Measurements from ENCODE around the gene PPM1D. TPM values are rescaled to one million over a fixed set of nuclear protein-coding genes. Genes with fewer than 3 reads are reported as not detected.
A peak's percentile ranks its signal among the peaks of the same experiment; 100 is the strongest.

PPM1D gene
- total RNA-seq, 2 donors from 2014 or later, result 13.1 to 20.0 TPM

- no peak for ATAC-seq (replicated peaks in 1 of 2)
- Mint-ChIP-seq H3K27me3 (ENCODE audit: low read depth) (no peaks in the 10 kb centered on the region), H3K27ac (no peak overlapping the region), H3K4me1 (ENCODE audit: low read depth) (peaks cover 11% of the 10 kb centered on the region), H3K4me3 (no peak overlapping the region), H3K36me3 (ENCODE audit: insufficient read depth in 2 of 2) (no peaks in the 10 kb centered on the region), H3K9me3 (no peaks in the 10 kb centered on the region)
- no peak for DNase-seq
Observed at GRCh38 chr17:60640503-60640902, 40.5 kb downstream of the PPM1D start.

GRCh38 chr17:60641126-60641525 lies 41.1 kb downstream of the PPM1D start:
- no peaks in the 10 kb centered on the region for H3K9me3 Mint-ChIP-seq
- peaks cover 11% of the 10 kb centered on the region for H3K4me1 Mint-ChIP-seq (ENCODE audit: low read depth)
- DNase-seq, result no peak
- no peak overlapping the region for H3K27ac Mint-ChIP-seq
- H3K4me3 Mint-ChIP-seq, result no peak overlapping the region
- no peaks in the 10 kb centered on the region for H3K27me3 Mint-ChIP-seq (ENCODE audit: low read depth)
- no peak for ATAC-seq (replicated peaks in 1 of 2)
- no peaks in the 10 kb centered on the region for H3K36me3 Mint-ChIP-seq (ENCODE audit: insufficient read depth in 2 of 2)

- DNase-seq (peak; percentile 62 to 63), ATAC-seq (replicated peaks in 1 of 2) (peak; percentile 69 to 71)
- Mint-ChIP-seq H3K4me3 (no peak overlapping the region), H3K27me3 (ENCODE audit: low read depth) (no peaks in the 10 kb centered on the region), H3K9me3 (no peaks in the 10 kb centered on the region), H3K36me3 (ENCODE audit: insufficient read depth in 2 of 2) (no peaks in the 10 kb centered on the region), H3K4me1 (ENCODE audit: low read depth) (peaks cover 17% of the 10 kb centered on the region), H3K27ac (no peak overlapping the region)
Observed at GRCh38 chr17:60641810-60642220, 41.8 kb downstream of the PPM1D start.

- Mint-ChIP-seq H3K36me3 (ENCODE audit: insufficient read depth in 2 of 2) (peaks cover 5 to 21% of the 10 kb centered on the region in 2 donors), H3K27me3 (ENCODE audit: low read depth) (no peaks in the 10 kb centered on the region), H3K4me3 (no peak overlapping the region), H3K27ac (no peak overlapping the region), H3K9me3 (no peaks in the 10 kb centered on the region), H3K4me1 (ENCODE audit: low read depth) (peaks cover 17% of the 10 kb centered on the region)
- DNase-seq (no peak), ATAC-seq (replicated peaks in 1 of 2) (no peak)
Observed at GRCh38 chr17:60645918-60646523, 46.0 kb downstream of the PPM1D start.

GRCh38 chr17:60646701-60647100 lies 46.7 kb downstream of the PPM1D start:
- no peaks in the 10 kb centered on the region for H3K9me3 Mint-ChIP-seq
- peaks cover 13% of the 10 kb centered on the region for H3K4me1 Mint-ChIP-seq (ENCODE audit: low read depth)
- DNase-seq (no peak), ATAC-seq (replicated peaks in 1 of 2) (no peak)
- H3K36me3 Mint-ChIP-seq (ENCODE audit: insufficient read depth in 2 of 2), result peaks cover 5 to 23% of the 10 kb centered on the region in 2 donors
- no peak overlapping the region for H3K27ac Mint-ChIP-seq
- H3K27me3 Mint-ChIP-seq (ENCODE audit: low read depth), result no peaks in the 10 kb centered on the region
- no peak overlapping the region for H3K4me3 Mint-ChIP-seq

GRCh38 chr17:60647705-60648104 lies 47.7 kb downstream of the PPM1D start:
- no peak overlapping the region for H3K4me3 Mint-ChIP-seq
- peaks cover 8 to 27% of the 10 kb centered on the region in 2 donors for H3K36me3 Mint-ChIP-seq (ENCODE audit: insufficient read depth in 2 of 2)
- H3K27ac Mint-ChIP-seq, result no peak overlapping the region
- no peak for DNase-seq
- H3K9me3 Mint-ChIP-seq, result no peaks in the 10 kb centered on the region
- no peak for ATAC-seq (replicated peaks in 1 of 2)
- peaks cover 17% of the 10 kb centered on the region for H3K4me1 Mint-ChIP-seq (ENCODE audit: low read depth)
- H3K27me3 Mint-ChIP-seq (ENCODE audit: low read depth), result no peaks in the 10 kb centered on the region

GRCh38 chr17:60652454-60653247 lies 52.7 kb downstream of the PPM1D start:
- ATAC-seq (replicated peaks in 1 of 2), result no peak
- Mint-ChIP-seq H3K36me3 (ENCODE audit: insufficient read depth in 2 of 2) (peaks cover 8 to 32% of the 10 kb centered on the region in 2 donors), H3K27ac (no peak overlapping the region), H3K4me1 (ENCODE audit: low read depth) (peaks cover 26% of the 10 kb centered on the region), H3K9me3 (no peaks in the 10 kb centered on the region), H3K27me3 (ENCODE audit: low read depth) (no peaks in the 10 kb centered on the region), H3K4me3 (no peak overlapping the region)
- no peak for DNase-seq

- Mint-ChIP-seq H3K27me3 (ENCODE audit: low read depth) (no peaks in the 10 kb centered on the region), H3K4me3 (no peak overlapping the region), H3K9me3 (no peaks in the 10 kb centered on the region), H3K27ac (peak overlapping the region; percentile 6), H3K36me3 (ENCODE audit: insufficient read depth in 2 of 2) (peaks cover 8 to 27% of the 10 kb centered on the region in 2 donors), H3K4me1 (ENCODE audit: low read depth) (peaks cover 26% of the 10 kb centered on the region)
- ATAC-seq (replicated peaks in 1 of 2), result no peak
- DNase-seq, result no peak
Observed at GRCh38 chr17:60653569-60653968, 53.6 kb downstream of the PPM1D start.

- no peak overlapping the region for H3K4me3 Mint-ChIP-seq
- no peaks in the 10 kb centered on the region for H3K9me3 Mint-ChIP-seq
- H3K27ac Mint-ChIP-seq, result no peak overlapping the region
- H3K36me3 Mint-ChIP-seq (ENCODE audit: insufficient read depth in 2 of 2), result peaks cover 2 to 16% of the 10 kb centered on the region in 2 donors
- H3K27me3 Mint-ChIP-seq (ENCODE audit: low read depth), result no peaks in the 10 kb centered on the region
- H3K4me1 Mint-ChIP-seq (ENCODE audit: low read depth), result peaks cover 26% of the 10 kb centered on the region
- ATAC-seq (replicated peaks in 1 of 2), result no peak
- no peak for DNase-seq
Observed at GRCh38 chr17:60656499-60656898, 56.5 kb downstream of the PPM1D start.

GRCh38 chr17:60659156-60659555 lies 59.2 kb downstream of the PPM1D start:
- Mint-ChIP-seq H3K36me3 (ENCODE audit: insufficient read depth in 2 of 2) (peaks cover 0 to 8% of the 10 kb centered on the region in 2 donors), H3K4me3 (no peak overlapping the region), H3K27ac (no peak overlapping the region), H3K27me3 (ENCODE audit: low read depth) (no peaks in the 10 kb centered on the region), H3K9me3 (no peaks in the 10 kb centered on the region), H3K4me1 (ENCODE audit: low read depth) (peaks cover under 1% of the 10 kb centered on the region)
- DNase-seq (no peak), ATAC-seq (replicated peaks in 1 of 2) (no peak)

- Mint-ChIP-seq H3K4me3 (no peak overlapping the region), H3K9me3 (no peaks in the 10 kb centered on the region), H3K4me1 (ENCODE audit: low read depth) (no peaks in the 10 kb centered on the region), H3K27me3 (ENCODE audit: low read depth) (no peaks in the 10 kb centered on the region), H3K36me3 (ENCODE audit: insufficient read depth in 2 of 2) (peaks cover 0 to 8% of the 10 kb centered on the region in 2 donors), H3K27ac (no peak overlapping the region)
- ATAC-seq (replicated peaks in 1 of 2) (no peak), DNase-seq (no peak)
Observed at GRCh38 chr17:60661489-60661888, 61.5 kb downstream of the PPM1D start.

GRCh38 chr17:60664022-60664421 lies 64.0 kb downstream of the PPM1D start:
- H3K36me3 Mint-ChIP-seq (ENCODE audit: insufficient read depth in 2 of 2), result peaks cover 0 to 4% of the 10 kb centered on the region in 2 donors
- no peak overlapping the region for H3K27ac Mint-ChIP-seq
- DNase-seq (no peak), ATAC-seq (replicated peaks in 1 of 2) (no peak)
- H3K4me3 Mint-ChIP-seq, result no peak overlapping the region
- H3K27me3 Mint-ChIP-seq (ENCODE audit: low read depth), result no peaks in the 10 kb centered on the region
- H3K9me3 Mint-ChIP-seq, result no peaks in the 10 kb centered on the region
- H3K4me1 Mint-ChIP-seq (ENCODE audit: low read depth), result no peaks in the 10 kb centered on the region

- no peaks in the 10 kb centered on the region for H3K4me1 Mint-ChIP-seq (ENCODE audit: low read depth)
- no peak for DNase-seq
- no peaks in the 10 kb centered on the region for H3K27me3 Mint-ChIP-seq (ENCODE audit: low read depth)
- ATAC-seq (replicated peaks in 1 of 2), result no peak
- no peak overlapping the region for H3K4me3 Mint-ChIP-seq
- H3K9me3 Mint-ChIP-seq, result no peaks in the 10 kb centered on the region
- no peaks in the 10 kb centered on the region for H3K36me3 Mint-ChIP-seq (ENCODE audit: insufficient read depth in 2 of 2)
- H3K27ac Mint-ChIP-seq, result no peak overlapping the region
Observed at GRCh38 chr17:60665602-60666001, 65.6 kb downstream of the PPM1D start.
